Measurements from ENCODE around the gene CYB561A3.

The CYB561A3 gene

GRCh38 chr11:61357894-61358239 lies 3.8 kb downstream of the CYB561A3 start:
- DNase-seq (ENCODE audit: low read depth in 2 of 2) = no peak
- H3K4me3 ChIP-seq (replicated peaks in 1 of 2; ENCODE audit: low read depth in 2 of 2, low read length in 2 of 2) = no peak overlapping the region
- no peak for TF ChIP-seq CTCF (IDR thresholded peaks at IDR 0.05; ENCODE audit: low read depth, low read length)

- no peak for TF ChIP-seq CTCF (IDR thresholded peaks at IDR 0.05; ENCODE audit: low read depth, low read length)
- DNase-seq (ENCODE audit: low read depth in 2 of 2) = no peak
These were observed 4.3 kb downstream of the CYB561A3 start for GRCh38 chr11:61357233-61357893.

GRCh38 chr11:61356706-61357105 lies 5.0 kb downstream of the CYB561A3 start:
- no peak overlapping the region for H3K4me3 ChIP-seq (replicated peaks in 1 of 2; ENCODE audit: low read depth in 2 of 2, low read length in 2 of 2)
- no peak for DNase-seq (ENCODE audit: low read depth in 2 of 2)
- TF ChIP-seq CTCF (IDR thresholded peaks at IDR 0.05; ENCODE audit: low read depth, low read length) = no peak

More at GRCh38 chr11:61357233-61357893, 4.3 kb downstream of the CYB561A3 start:
- H3K4me3 ChIP-seq (replicated peaks in 1 of 2; ENCODE audit: low read depth in 2 of 2, low read length in 2 of 2) = no peak overlapping the region

- DNase-seq (ENCODE audit: low read depth in 2 of 2) = no peak
- H3K4me3 ChIP-seq (replicated peaks in 1 of 2; ENCODE audit: low read depth in 2 of 2, low read length in 2 of 2) = no peak overlapping the region
- no peak for TF ChIP-seq CTCF (IDR thresholded peaks at IDR 0.05; ENCODE audit: low read depth, low read length)
These were observed 7.5 kb downstream of the CYB561A3 start for GRCh38 chr11:61354208-61354607.

- TF ChIP-seq CTCF (IDR thresholded peaks at IDR 0.05; ENCODE audit: low read depth, low read length) = no peak
- H3K4me3 ChIP-seq (replicated peaks in 1 of 2; ENCODE audit: low read depth in 2 of 2, low read length in 2 of 2) = no peak overlapping the region
- no peak for DNase-seq (ENCODE audit: low read depth in 2 of 2)
These were observed 8.3 kb downstream of the CYB561A3 start for GRCh38 chr11:61353131-61354067.

- no peak overlapping the region for H3K4me3 ChIP-seq (replicated peaks in 1 of 2; ENCODE audit: low read depth in 2 of 2, low read length in 2 of 2)
- no peak for DNase-seq (ENCODE audit: low read depth in 2 of 2)
- TF ChIP-seq CTCF (IDR thresholded peaks at IDR 0.05; ENCODE audit: low read depth, low read length) = no peak
These were observed 9.6 kb downstream of the CYB561A3 start for GRCh38 chr11:61352038-61352437.
